MM.1S (cell line): ENCODE measurements around the gene TTC34.

Experiments
- DNase-seq: peaks from one replicate; pipeline ENCODE4 v3.0.0-alpha.2; 2015
- H2AFZ ChIP-seq: fragments of 300-600 bp; sonication (generic); 2 replicates; pipeline ENCODE4 v1.6.0; 2016; ENCODE audit warnings: antibody characterized with exemption, low read length
- H3F3A ChIP-seq: fragments of 300-600 bp; sonication (generic); 2 replicates; pipeline ENCODE4 v1.6.1; 2016; ENCODE audit warnings: mild to moderate bottlenecking, antibody characterized with exemption, low read length, moderate library complexity, mixed read lengths; ENCODE audit not compliant: insufficient read depth
- H3K27ac ChIP-seq: fragments of 300-600 bp; sonication (generic); 2 replicates; pipeline ENCODE4 v1.5.1; 2016; ENCODE audit warnings: mild to moderate bottlenecking, low read length
- H3K27me3 ChIP-seq: fragments of 300-600 bp; sonication (generic); replicated peaks from 2 replicates; pipeline ENCODE4 v1.6.0; 2016; ENCODE audit warnings: low read length; ENCODE audit not compliant: insufficient read depth
- H3K36me3 ChIP-seq: fragments of 300-600 bp; sonication (generic); replicated peaks from 2 replicates; pipeline ENCODE4 v1.6.1; 2016; ENCODE audit warnings: mild to moderate bottlenecking, low read length, mixed read lengths; ENCODE audit not compliant: insufficient read depth
- H3K4me1 ChIP-seq: fragments of 300-600 bp; sonication (generic); 2 replicates; pipeline ENCODE4 v1.6.1; 2016; ENCODE audit warnings: low read length, mixed read lengths
- H3K4me2 ChIP-seq: fragments of 300-600 bp; sonication (generic); 2 replicates; pipeline ENCODE4 v1.6.0; 2016; ENCODE audit warnings: low read depth, low read length
- H3K4me3 ChIP-seq: fragments of 300-600 bp; sonication (generic); 2 replicates; pipeline ENCODE4 v1.5.1; 2016; ENCODE audit warnings: low read length, mixed read lengths
- H3K79me2 ChIP-seq: fragments of 300-600 bp; sonication (generic); 2 replicates; pipeline ENCODE4 v1.6.1; 2016; ENCODE audit warnings: mixed run types, low read length, mixed read lengths
- H3K9ac ChIP-seq: fragments of 300-600 bp; sonication (generic); 2 replicates; pipeline ENCODE4 v1.6.1; 2016; ENCODE audit warnings: low read length, mixed read lengths
- H3K9me2 ChIP-seq: fragments of 300-600 bp; sonication (generic); replicated peaks from 2 replicates; pipeline ENCODE4 v1.6.1; 2016; ENCODE audit warnings: mild to moderate bottlenecking, low read length, mixed read lengths; ENCODE audit not compliant: insufficient read depth
- H3K9me3 ChIP-seq: fragments of 300-600 bp; sonication (generic); replicated peaks from 2 replicates; pipeline ENCODE4 v1.6.1; 2016; ENCODE audit warnings: mild to moderate bottlenecking, low read length, mixed read lengths; ENCODE audit not compliant: insufficient read depth
- H4K20me1 ChIP-seq: fragments of 300-600 bp; sonication (generic); 2 replicates; pipeline ENCODE4 v1.6.1; 2016; ENCODE audit warnings: mild to moderate bottlenecking, low read length, moderate library complexity, mixed read lengths; ENCODE audit not compliant: insufficient read depth
- EZH2 ChIP-seq: fragments of 300-600 bp; sonication (generic); optimal IDR thresholded peaks from 2 replicates; pipeline ENCODE3; 2017; ENCODE audit warnings: low read depth, mild to moderate bottlenecking, antibody characterized with exemption, low read length, mixed read lengths
- EZH2phosphoT487 ChIP-seq: fragments of 300-600 bp; sonication (generic); IDR thresholded peaks from 2 replicates; pipeline ENCODE4 v1.6.1; 2018; ENCODE audit warnings: antibody characterized with exemption, low read length
- TF ChIP-seq, protein P1 (sequence below): fragments of 300-600 bp; sonication (generic); IDR thresholded peaks from 2 replicates; pipeline ENCODE4 v1.5.1; 2016; ENCODE audit warnings: antibody characterized with exemption, low read length, mixed read lengths

Gene TTC34

DNA sequence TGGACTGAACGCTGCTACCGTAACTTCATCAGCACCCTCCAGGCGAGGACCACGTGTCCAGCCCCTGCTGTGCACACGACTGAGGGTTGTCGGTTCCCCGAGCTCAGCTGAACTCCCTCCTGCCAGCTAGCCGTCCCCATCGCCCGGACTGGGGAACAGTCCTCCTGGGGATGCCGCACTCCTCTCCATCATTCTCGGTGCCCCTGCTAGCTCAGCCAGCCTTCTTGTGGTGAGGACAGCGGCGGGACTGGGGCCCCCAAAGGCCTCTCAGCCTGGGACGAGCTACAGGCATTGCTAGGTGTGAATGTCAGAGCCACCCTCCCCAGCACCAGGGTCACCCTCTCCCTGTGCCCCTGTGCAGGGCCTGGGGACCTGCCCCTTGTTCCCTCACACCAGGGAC lies 8.8 kb upstream of the TTC34 start:
- Histone ChIP-seq H3K9ac (no peak overlapping the region), H3K9me2 (no peaks in the 10 kb centered on the region), H3K27me3 (peaks cover 96% of the 10 kb centered on the region), H3F3A (no peaks in the 10 kb centered on the region), H4K20me1 (no peaks in the 10 kb centered on the region), H3K79me2 (no peaks in the 10 kb centered on the region), H3K36me3 (no peaks in the 10 kb centered on the region), H3K4me2 (no peak overlapping the region), H3K4me1 (no peaks in the 10 kb centered on the region), H3K9me3 (no peaks in the 10 kb centered on the region), H2AFZ (no peak overlapping the region), H3K27ac (no peak overlapping the region), H3K4me3 (no peak overlapping the region)
- no peak for DNase-seq
- TF ChIP-seq, protein P1, sequence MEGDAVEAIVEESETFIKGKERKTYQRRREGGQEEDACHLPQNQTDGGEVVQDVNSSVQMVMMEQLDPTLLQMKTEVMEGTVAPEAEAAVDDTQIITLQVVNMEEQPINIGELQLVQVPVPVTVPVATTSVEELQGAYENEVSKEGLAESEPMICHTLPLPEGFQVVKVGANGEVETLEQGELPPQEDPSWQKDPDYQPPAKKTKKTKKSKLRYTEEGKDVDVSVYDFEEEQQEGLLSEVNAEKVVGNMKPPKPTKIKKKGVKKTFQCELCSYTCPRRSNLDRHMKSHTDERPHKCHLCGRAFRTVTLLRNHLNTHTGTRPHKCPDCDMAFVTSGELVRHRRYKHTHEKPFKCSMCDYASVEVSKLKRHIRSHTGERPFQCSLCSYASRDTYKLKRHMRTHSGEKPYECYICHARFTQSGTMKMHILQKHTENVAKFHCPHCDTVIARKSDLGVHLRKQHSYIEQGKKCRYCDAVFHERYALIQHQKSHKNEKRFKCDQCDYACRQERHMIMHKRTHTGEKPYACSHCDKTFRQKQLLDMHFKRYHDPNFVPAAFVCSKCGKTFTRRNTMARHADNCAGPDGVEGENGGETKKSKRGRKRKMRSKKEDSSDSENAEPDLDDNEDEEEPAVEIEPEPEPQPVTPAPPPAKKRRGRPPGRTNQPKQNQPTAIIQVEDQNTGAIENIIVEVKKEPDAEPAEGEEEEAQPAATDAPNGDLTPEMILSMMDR: no peak
- TF ChIP-seq EZH2: no peak
- TF ChIP-seq EZH2phosphoT487: no peak

DNA sequence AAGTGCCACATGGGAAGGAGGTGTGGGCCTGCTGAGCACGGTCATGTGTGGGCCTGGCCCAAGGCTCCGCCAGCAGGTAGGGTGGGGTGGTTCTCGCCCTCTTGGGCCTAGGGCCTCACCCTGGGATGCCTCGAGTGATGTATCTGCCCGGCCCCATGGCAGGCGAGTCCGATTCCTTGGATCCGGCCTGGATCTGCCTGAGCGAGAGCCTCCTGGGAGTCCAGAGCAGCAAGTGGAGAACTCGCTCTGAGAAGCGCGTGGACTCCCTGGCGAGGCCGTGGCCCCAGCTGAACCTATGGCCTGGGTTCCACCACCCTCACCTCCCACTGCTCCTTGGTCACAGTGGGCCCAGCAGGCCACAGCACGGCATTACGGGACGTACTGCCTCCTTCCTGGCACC lies 8.2 kb upstream of the TTC34 start:
- H3K36me3 ChIP-seq: no peaks in the 10 kb centered on the region
- no peak overlapping the region for H2AFZ ChIP-seq
- H3K4me1 ChIP-seq: no peaks in the 10 kb centered on the region
- no peaks in the 10 kb centered on the region for H3F3A ChIP-seq
- no peak overlapping the region for H3K4me3 ChIP-seq
- H3K27me3 ChIP-seq: peaks cover 96% of the 10 kb centered on the region
- no peak overlapping the region for H3K9ac ChIP-seq
- no peaks in the 10 kb centered on the region for H4K20me1 ChIP-seq
- TF ChIP-seq EZH2phosphoT487 (no peak), EZH2 (no peak)
- H3K27ac ChIP-seq: no peak overlapping the region
- DNase-seq: no peak
- no peaks in the 10 kb centered on the region for H3K79me2 ChIP-seq
- H3K9me2 ChIP-seq: no peaks in the 10 kb centered on the region
- no peak overlapping the region for H3K4me2 ChIP-seq
- H3K9me3 ChIP-seq: no peaks in the 10 kb centered on the region

DNA sequence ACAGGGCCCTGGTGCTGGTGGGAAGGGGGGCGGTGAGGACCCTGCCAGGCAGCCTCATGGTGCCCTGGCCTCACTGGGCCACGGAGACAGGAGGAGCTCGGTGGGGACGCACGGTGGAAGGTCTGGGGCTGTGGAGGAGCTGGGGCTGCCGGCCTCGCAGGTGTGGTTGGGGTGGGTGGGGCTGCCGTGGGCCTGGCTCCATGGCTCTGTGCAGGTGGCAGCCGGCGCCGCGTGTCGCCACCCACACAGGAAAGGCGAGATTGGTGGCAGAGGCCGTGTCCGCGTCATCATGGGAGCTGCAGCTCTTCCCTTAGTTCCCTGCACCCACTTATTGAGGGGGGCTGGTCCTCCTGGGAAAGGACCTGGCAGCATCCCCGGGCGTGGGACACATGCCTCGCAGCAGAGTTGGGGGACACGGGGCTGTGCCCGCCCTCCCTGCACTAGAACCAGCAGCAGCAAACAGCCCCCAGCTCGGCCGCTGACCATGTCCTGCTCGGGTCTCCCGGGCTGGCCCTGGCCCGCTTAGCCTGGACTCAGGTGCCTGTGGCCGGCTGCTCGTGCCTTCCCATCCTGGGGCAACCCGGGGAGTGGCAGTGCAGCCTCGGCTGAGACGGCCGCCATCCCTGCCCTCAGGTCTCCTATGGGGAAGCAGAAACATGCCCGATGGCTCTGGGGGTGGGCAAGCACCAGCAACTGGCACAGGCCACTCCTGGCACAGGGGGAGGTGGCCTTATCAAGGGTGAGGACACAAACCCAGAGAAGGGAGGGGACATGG lies 7.5 kb upstream of the TTC34 start:
- Histone ChIP-seq H4K20me1 (no peaks in the 10 kb centered on the region), H3K36me3 (no peaks in the 10 kb centered on the region), H3K4me2 (no peak overlapping the region), H3K4me3 (no peak overlapping the region), H3K9me3 (no peaks in the 10 kb centered on the region), H3K27me3 (peaks cover 96% of the 10 kb centered on the region), H3K27ac (no peak overlapping the region), H3K9ac (no peak overlapping the region), H3K9me2 (no peaks in the 10 kb centered on the region), H3K4me1 (no peaks in the 10 kb centered on the region), H3K79me2 (no peaks in the 10 kb centered on the region), H2AFZ (no peak overlapping the region), H3F3A (no peaks in the 10 kb centered on the region)
- TF ChIP-seq EZH2 (no peak), EZH2phosphoT487 (no peak)
- TF ChIP-seq, protein P1: no peak
- DNase-seq: no peak

DNA sequence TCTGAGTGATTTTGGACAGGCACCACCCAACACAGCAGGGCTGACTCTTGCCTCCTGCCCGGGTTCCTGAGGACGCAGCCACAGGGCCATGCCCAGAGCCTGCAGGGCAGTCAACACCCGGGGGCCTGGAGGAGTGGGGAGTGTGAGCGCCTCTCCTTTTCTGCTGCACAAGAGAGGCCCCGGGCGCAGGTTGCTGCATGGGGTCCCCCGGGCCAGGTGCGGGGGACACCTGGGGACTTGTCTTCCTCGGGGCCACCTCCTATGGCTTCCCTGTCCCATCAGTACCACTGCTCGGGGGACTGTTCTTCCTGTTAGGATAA lies 6.9 kb upstream of the TTC34 start:
- Histone ChIP-seq H3K27me3 (peaks cover 96% of the 10 kb centered on the region), H3K4me3 (no peak overlapping the region), H3K27ac (no peak overlapping the region), H4K20me1 (no peaks in the 10 kb centered on the region), H2AFZ (no peak overlapping the region), H3K4me1 (no peaks in the 10 kb centered on the region), H3F3A (no peaks in the 10 kb centered on the region), H3K79me2 (no peaks in the 10 kb centered on the region), H3K9ac (no peak overlapping the region), H3K36me3 (no peaks in the 10 kb centered on the region), H3K4me2 (no peak overlapping the region), H3K9me3 (no peaks in the 10 kb centered on the region), H3K9me2 (no peaks in the 10 kb centered on the region)
- no peak for DNase-seq
- TF ChIP-seq EZH2 (no peak), EZH2phosphoT487 (no peak)
- TF ChIP-seq, protein P1: no peak
